Breast epithelium (tissue), 3 donors: ENCODE results near the gene WAC.

ENCODE experiments used
- CTCF ChIP-seq, 3 donors: fragments of 450-650 bp; IDR thresholded peaks; one replicate each; pipeline ENCODE4 v1.5.1; 2016 to 2017; ENCODE audit warnings: antibody characterized with exemption in 3 of 3, mild to moderate bottlenecking in 3 of 3, moderate library complexity in 3 of 3
- POLR2A ChIP-seq: fragments of 450-650 bp; IDR thresholded peaks from one replicate; pipeline ENCODE4 v1.6.1; 2016; ENCODE audit warnings: antibody characterized with exemption, mild to moderate bottlenecking, moderate library complexity
- POLR2AphosphoS5 ChIP-seq, 3 donors: sonication (generic); formaldehyde crosslinking; IDR thresholded peaks; one replicate each; pipeline ENCODE4 v1.6.1; 2017; ENCODE audit warnings: antibody characterized with exemption in 3 of 3

GRCh38 chr10:28592953-28593352 lies 60.0 kb downstream of the WAC start:
- TF ChIP-seq POLR2A (no peak), CTCF (IDR thresholded peaks at IDR 0.05) (no peak), POLR2AphosphoS5 (IDR thresholded peaks at IDR 0.05) (no peak)
